ENCODE results near the gene NBEAL1.
A peak's percentile ranks its signal among the peaks of the same experiment; 100 is the strongest.
"Not testable (repeated sequence)": the region's sequence is repeated elsewhere in the genome, so short reads cannot be mapped to it uniquely, and the experiment has no call there.

Gene NBEAL1

DNA sequence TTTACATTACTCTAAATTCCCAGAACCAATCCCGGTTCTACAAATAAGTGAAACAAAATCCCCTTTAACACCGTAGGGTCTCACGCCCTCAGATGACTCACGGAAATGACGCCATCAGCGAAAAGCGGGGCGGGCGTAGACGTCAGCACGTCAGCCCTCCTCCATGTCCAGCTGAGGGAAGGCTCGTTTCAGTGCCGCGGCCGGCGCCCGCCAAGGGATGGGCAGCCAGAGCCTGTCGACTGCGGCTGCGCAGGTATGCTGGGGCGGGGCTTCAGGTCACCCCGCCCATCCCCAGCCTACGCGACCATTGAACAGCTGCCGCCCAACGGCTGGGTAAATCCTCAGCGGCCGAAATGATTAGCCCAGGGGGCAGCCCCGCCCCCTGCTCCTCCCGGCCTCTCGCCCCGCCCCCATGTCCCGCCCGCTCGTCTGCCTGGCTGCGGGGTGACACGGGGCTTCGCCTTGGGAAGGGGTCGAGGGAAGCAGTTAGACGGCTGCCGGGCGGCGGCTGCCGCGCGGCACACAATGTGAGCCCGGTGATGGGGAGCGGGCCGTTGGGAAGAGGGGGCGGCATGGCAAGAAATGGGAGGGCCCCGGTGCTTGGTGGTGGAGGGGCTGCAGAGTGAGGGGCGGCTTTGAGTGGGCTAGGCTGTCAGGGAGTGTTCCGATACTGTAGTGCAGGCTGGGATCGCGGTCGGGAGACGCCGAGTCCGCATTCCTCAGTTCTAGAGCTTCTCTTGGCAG lies at the start of gene NBEAL1:
NBEAL1 (plus strand) TSS at position 420 of the 744 bp plus-strand sequence. CDS start 1,510 bp downstream, outside the sequence.
- peak; percentile 95 for DNase-seq (ENCODE audit: low spot score)

DNA sequence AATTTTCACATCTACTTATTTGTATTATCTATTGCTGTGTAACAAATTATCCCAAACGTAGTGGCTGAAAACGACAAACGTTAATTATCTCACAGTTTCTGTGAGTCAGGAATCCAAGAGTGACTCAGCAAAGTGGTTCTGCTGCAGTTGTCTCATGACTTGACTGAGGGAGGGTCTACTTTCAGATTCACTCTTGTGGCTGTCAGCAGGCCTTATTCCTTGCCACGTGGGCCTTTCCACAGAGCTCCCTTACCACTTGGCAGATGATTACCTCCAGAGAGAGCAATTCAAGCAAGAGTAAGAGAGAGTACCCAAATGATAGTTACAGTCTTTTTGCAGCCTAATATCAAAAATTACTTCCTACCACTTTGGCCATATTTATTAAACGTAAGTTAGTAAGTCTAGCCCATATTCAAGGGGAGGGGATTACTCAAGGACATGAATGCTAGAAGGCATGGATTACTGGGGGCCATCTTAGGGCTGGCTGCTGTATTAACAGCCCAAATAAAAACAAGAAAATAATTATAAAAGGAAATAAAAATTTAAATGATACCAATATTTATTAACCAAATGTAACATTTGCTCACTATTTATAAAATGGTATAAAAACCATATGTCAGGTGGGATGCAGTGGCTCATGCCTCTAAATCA lies 48.7 kb upstream of the NBEAL1 start:
- no peak for DNase-seq (ENCODE audit: low spot score)

DNA sequence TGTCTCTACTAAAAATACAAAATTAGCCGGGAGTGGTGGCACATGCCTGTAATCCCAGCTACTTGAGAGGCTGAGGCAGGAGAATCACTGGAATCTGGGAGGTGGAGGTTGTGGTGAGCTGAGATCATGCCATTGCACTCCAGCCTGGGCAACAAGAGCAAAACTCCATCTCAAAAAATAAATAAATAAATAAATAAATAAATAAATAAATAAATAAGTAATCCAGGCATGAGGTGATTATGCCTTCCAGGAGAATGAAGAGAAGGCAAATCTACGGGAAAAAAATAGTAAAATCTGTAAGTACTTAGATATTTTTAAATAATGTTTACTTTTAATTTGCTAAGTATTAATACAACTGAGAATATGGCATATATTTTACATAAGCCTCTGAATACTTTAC lies 45.3 kb upstream of the NBEAL1 start:
- DNase-seq (ENCODE audit: low spot score) = not testable (repeated sequence)

DNA sequence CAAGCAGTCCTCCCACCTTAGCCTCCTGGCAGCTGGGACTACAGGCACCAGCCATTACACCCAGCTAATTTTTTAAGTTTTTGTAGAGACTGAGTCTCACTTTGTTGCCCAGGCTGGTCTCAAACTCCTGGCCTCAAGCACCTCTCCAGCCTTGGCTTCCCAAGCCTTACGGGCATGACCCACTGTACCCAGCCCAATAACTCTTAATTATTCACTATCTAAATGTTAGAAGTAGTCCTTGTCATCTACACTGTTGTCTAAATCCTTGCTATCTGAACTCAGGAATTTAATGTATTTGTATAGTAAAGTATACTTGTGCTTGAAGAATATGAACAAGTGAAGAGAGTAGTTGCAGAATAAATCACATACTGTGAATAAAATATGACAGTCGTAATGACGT lies 37.9 kb upstream of the NBEAL1 start:
- no peak for DNase-seq (ENCODE audit: low spot score)

DNA sequence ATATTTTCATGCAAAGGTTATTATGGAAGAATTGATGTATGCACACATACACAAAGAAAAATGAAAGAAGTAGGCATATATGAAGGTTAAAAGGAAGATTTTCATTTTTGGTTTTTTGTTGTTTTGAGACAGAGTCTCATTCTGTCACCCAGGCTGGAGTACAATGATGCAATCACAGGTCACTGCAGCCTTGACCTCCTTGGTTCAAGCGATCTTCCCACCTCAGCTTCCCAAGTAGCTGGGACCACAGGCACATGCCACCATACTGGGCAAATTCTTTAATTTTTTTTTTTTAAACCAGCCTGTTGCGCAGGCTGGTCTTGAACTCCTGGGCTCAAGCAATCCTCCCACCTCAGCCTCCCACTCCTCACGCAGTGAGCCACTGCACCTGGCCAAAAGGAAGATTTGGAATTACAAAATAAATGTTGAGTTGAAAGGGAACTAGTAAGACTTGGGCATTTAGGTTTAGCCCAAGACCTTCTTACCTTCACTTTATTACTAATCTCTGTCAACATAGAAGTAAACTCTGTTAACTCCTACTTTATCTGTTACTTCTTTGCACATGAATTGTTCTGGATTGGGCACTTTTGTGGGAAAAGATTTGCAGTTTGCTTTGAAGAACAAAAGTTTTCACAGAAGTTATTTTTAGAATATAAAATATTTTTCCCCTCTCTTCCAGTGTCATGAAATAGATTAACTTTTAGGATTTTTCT lies 31.7 kb upstream of the NBEAL1 start:
- no peak for DNase-seq (ENCODE audit: low spot score)

DNA sequence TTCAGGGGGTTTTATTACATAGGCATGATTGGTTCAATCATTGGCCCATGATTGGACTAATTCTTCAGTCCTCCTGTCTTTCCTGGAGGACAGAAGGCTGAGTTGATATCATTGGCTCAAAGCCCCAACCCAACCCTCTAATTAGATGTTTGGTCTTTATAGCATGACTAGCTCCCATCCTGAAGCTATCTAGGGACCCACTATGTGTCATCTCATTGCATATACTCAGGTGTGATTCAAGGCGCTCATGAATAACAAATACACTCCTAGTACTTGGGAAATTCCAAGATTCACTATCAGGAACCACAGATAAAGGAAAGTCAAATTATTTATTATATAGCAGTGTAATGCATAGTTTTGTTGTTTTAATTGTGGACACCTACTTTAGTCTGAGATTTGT lies 24.9 kb upstream of the NBEAL1 start:
- no peak for DNase-seq (ENCODE audit: low spot score)

DNA sequence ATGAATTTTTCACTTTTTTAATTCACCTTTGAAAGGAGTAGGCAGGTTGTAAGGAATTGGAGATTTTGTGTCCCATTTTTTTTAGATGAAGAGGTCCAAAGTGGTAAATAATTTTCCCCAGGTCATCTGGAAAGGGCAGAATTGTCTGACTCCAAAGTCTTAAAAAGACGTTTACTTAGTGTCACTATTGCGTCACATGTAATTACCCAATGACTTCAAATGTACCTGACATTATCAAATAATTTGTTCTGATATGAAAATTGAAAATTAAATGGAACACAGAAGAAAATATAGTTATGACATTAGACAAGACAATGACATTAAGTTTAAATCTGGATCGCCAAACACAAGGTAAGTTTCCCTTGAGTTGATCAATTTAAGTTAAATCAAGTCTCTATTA lies 24.2 kb upstream of the NBEAL1 start:
- DNase-seq (ENCODE audit: low spot score) = no peak

DNA sequence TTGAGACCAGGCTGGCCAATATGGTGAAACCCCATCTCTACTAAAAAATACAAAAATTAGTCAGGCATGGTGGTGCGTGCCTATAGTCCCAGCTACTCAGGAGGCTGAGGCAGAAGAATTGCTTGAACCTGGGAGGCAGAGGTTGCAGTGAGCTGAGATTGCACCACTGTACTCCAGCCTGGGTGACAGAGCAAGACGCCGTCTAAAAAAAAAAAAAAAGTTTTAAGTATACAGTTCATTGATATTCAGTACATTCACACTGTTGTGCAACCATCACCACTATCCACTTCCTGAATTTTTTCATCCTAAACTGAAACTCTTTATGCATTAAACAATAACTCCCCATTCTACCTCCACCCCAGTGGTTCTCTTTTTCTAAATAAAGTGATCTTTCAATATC lies 17.6 kb upstream of the NBEAL1 start:
- not testable (repeated sequence) for DNase-seq (ENCODE audit: low spot score)

DNA sequence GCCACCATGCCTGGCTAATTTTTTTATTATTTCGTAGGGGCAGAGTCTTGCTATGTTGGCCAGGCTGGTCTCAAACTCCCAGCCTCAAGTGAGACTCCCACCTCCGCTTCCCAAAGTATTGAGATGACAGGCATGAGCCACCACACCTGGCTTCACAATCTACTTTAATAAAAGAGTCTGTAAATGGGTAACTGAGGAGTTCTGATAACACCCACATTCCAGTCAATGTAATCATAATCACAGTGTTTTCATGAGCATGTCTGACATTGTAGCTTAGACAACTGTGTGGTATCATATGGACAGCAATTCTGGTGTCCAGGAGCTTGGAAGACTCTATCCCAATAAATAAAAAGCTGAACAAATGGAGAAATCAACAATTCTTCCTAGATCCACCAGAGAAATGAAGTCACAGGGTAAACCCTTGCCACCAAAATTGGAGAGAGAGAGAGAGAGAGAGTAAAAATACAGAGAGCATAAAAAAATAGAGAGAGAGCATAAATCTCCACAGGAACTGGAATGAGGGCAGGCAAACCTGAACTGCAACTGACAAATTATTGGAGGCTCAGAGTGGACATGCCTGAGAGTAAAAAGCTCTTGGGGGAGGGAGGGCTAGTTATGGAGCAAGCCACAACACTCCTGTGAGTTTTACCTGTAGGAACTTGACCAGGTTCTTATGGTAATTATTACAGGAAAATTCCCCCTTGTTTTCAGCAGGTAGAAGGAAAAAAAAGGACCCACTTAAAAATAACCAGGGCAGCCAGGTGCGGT lies 12.4 kb upstream of the NBEAL1 start:
- DNase-seq (ENCODE audit: low spot score) = no peak

DNA sequence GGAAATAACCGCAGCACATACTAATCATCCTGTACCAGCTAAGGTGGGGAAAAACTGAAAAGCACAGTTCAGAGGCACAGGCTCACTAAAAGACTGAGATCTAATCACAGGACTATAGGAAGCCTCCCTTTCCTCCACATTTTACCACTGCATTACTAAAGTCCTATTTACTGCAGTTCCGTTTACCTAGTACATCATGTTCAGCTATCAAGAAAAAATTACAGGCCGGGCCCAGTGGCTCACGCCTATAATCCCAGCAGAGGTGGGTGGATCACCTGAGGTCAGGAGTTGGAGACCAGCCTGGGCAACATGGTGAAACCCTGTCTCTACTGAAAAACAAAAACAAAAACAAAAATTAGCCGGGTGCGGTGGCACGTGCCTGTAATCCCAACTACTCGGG lies 11.0 kb upstream of the NBEAL1 start:
- DNase-seq (ENCODE audit: low spot score) = no peak

DNA sequence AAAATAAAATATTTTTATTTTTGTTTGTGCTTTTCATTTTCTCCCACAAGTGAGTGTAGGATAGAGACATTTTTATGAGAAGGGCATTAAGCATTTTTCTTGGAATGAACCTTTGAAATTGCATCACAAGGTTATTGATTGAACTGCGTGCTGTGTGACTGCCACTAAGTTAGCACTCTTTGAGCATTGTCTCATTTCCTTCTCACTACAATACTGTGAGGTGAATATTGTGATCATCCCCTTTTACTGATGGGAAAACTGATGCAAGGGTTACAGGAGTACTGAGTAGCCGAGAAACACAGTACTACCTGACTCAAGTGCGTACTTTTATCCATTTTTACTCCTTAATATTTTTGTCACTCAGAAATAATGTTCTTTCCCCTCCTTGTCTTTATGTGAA lies 2.0 kb downstream of the NBEAL1 start:
- DNase-seq (ENCODE audit: low spot score) = no peak

DNA sequence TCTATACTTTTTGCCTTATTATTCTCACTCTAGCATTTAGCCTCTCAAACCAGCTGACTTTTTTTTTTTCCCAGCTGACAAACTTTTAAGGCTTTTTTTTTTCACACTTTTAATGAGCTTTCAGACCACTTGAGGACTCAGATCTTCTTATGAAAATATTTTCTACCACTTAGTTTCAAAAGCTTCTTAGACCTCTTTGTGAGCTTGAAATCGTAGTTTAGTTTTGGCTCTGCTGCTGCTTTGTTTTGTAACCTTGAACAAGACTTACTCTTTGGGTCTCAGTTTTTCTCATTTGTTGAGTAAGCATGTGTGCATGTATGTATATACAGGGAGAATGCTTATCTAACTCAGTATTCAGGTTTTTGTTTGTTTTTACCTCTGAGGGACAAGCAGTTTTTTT lies 3.5 kb downstream of the NBEAL1 start:
- no peak for DNase-seq (ENCODE audit: low spot score)

DNA sequence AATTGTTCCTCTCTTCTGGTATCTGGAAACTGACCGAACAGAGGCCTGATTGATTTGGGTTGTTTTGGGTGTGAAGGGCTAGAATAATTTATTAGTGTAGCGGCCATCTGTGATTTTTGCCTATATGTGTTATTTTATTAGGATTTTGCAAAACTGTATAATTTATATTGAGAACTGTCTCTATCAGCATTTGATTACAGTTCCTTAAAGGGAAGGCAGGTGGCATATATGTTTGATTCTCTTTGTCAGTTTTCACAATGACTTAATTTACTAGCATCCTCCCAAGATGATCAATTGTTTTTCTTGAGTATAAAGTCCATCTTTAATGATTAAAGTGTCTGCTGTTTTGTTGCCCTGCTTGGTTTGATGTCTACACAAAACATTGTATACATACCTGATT lies 4.5 kb downstream of the NBEAL1 start:
- no peak for DNase-seq (ENCODE audit: low spot score)

DNA sequence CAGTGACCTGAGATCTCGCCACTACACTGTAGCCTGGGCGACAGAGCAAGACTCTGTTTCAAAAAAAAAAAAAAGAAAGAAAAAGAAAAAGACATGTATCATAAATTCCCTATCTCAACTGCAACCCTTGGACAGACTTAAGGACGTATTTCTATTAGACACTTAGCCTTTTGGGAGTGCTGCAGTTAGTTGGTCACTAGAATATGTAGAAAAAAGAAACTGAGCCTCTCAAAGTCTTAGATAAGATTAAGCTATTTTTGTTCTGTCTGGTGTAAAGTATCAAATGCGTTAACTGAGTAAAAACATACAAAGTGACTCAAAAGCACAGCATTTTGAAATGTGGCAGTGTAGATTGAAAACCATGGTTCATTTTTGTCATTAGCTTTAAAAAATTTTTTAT lies 7.3 kb downstream of the NBEAL1 start:
- no peak for DNase-seq (ENCODE audit: low spot score)

DNA sequence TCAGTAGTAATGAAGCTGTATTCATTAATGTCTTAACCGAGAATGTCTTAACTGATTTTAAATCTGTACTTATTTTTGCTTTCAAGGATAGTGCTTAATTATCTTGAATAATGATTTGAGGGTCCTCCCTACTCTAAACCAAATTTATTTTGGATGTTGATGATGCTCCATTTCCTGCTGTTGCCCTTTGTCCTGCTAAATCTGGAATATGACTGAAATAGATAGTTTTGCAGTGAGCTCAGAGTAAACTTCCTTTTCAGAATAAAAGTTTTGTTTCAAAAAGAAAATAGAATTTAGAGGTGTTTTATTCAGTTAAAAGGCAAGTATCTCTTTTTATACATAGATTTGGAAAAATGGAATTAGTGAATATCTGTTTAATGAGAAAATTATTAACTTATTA lies 8.1 kb downstream of the NBEAL1 start:
- DNase-seq (ENCODE audit: low spot score) = no peak

DNA sequence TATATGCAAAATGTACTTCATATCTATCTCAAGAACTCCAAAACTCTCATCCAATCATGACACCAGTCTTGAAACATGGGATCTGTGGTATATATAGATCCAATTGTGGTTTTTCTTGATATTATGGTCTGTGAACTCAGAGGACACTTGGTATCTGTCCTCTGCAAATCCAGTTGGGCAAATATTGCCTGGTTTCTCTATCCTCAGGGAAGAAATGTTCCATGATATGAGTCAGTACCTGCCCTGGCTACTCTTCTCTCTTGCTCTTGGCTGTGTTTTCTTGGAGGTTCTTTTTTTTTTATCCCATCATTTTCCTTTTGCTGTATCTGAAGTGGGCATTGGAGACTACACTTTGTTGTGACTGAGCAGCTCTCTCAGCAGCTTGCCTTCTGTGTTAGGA lies 10.9 kb downstream of the NBEAL1 start:
- DNase-seq (ENCODE audit: low spot score) = no peak

DNA sequence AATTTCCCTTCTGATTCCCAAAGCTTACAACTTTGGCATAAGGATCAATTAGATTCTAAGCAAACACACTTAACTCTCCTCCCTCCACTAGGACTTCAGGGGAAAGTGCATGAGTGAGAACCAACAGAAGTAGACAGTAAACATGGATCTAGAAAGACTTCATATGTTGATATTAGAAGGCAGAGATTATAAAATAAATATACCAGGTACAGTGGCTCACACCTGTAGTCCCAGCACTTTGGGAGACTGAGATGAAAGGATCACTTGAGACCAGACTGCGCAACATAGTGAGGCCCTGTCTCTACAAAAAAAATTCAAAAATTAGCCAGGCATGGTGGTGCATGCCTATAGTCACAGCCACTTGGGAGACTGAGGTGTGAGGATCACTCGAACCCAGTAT lies 15.9 kb downstream of the NBEAL1 start:
- no peak for DNase-seq (ENCODE audit: low spot score)

DNA sequence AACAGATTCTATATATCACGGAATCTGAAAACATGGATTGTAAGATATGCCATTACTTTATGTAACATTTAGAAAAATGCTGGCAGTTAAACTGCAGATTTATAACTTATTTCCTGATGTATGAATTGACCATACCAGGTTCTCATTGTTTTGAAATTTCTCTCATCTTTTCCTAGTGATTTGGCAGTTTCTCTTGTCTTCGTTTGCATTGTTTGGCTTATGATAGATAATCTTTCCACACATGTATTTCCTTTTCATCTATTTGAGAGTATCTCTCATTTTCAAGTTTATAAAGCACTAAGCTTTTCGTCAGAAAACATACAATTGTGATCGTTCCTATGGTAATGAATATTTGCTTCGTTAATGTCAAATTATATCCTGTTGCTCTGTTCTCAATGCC lies 16.3 kb downstream of the NBEAL1 start:
- DNase-seq (ENCODE audit: low spot score) = no peak

DNA sequence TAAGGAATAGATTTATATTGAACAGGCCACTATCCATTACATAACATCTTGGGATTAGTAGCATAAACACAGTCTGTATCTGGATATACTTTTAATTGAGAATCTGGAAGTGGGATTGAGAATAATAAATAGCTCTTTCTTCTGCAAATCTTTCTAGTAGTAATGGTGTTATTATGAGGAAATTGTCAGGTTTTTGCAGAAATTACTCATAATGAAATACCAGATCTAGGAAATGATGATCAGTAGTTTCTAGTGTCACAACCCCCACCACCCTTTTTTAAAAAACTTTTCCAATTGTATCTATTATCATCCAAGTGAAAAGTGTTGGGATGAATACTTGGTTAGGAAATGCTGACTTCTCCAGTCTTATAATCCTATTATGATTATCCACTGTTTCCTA lies 18.7 kb downstream of the NBEAL1 start:
- no peak for DNase-seq (ENCODE audit: low spot score)

DNA sequence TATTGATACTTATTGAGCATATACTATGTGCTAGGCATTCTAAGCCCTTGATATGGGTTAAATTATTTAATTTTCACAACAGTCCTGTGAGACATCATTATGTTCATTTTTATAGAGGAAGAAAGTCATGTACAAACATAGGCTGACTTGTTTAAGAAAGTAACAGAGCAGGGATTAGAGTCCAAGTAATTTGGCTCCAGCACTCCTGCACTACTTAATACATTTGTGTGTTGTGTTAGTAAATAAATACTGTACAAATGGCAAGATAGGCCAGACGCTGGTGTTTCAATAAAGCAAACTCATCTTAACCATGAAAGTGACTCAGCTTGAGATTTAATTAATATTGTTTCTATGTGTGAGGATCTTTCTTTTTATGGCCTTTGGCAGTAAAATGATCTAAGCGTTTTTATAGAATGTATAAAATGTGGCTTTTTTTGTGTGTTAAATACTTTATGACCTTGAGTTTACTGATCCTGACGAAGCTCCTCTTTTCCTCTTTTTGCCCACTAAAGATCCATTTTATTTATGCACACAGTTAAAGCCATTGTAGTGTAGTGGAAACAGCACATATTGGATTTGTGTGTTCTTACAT lies 21.3 kb downstream of the NBEAL1 start:
- DNase-seq (ENCODE audit: low spot score) = no peak

DNA sequence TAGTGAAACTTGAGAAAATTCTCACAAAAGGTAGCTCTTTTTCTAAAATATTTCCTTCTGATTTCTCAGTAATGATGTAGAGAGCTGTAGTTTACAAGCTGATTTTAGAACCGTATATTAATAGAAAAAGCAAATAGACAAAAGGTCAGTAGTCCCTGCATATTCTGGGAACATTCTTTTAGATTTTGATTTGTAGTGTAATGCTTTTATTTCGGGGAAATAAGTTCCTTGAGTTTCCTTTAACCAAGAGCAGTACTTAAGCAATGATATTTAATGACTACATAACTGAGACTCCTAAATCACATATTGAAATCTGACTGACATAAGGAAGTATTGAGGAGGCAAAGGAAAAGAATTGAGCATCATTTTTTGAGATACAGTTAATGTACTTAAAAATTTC lies 22.4 kb downstream of the NBEAL1 start:
- DNase-seq (ENCODE audit: low spot score) = no peak

DNA sequence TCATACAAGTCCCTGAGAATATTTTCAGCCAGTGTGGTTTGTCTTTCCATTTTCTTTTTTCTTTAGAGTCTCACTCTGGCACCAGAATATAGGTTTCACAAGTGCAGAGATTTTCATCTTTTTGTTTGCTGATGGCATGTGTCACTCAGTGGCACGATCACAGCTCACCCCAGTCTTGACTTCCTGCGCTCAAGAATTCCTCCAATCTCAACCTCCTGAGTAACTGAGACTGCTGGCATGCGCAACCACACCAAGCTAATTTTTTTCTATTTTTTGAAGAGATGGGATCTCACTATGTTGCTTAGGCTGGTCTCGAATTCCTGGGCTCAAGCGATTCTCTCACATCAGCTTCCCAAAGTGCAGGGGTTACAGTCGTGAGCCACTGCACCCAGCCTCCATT lies 23.9 kb downstream of the NBEAL1 start:
- no peak for DNase-seq (ENCODE audit: low spot score)

Data from SW480 (cell line).